Tibial artery (tissue), 4 donors: Measurements from ENCODE around the gene SMIM24.
A peak's percentile ranks its signal among the peaks of the same experiment; 100 is the strongest.
"Not testable (repeated sequence)": the region's sequence is repeated elsewhere in the genome, so short reads cannot be mapped to it uniquely, and the experiment has no call there.

Source experiments
- DNase-seq, 2 donors: peaks; one replicate each; pipeline ENCODE4 v3.0.0-alpha.2; 2019
- H3K27ac ChIP-seq, 2 donors: fragments of 200-600 bp; sonication (generic) in 1 of 2; 1 replicate in 1 of 2; 2 replicates in 1 of 2; pipeline ENCODE4 v1.5.1; 2018 to 2019; ENCODE audit warnings: mild to moderate bottlenecking in 1 of 2
- H3K27me3 ChIP-seq, 2 donors: fragments of 200-600 bp; sonication (generic) in 1 of 2; one replicate each; pipeline versions ENCODE4 v1.5.1 to v1.6.0; 2016 to 2019
- H3K36me3 ChIP-seq, 3 donors: fragments of 200-600 bp; sonication (generic) in 2 of 3; one replicate each; pipeline ENCODE4 v1.5.1; 2016 to 2019; ENCODE audit warnings: mild to moderate bottlenecking in 2 of 3
- H3K4me1 ChIP-seq, 4 donors: fragments of 200-600 bp; sonication (generic) in 2 of 4; 1 replicate in 3 of 4; 2 replicates in 1 of 4; pipeline ENCODE4 v1.5.1; 2016 to 2019
- H3K4me3 ChIP-seq, 2 donors: fragments of 200-600 bp; sonication (generic) in 1 of 2; 1 replicate in 1 of 2; 2 replicates in 1 of 2; pipeline ENCODE4 v1.5.1; 2018 to 2019; ENCODE audit warnings: mild to moderate bottlenecking in 2 of 2
- H3K9me3 ChIP-seq, 3 donors: fragments of 200-600 bp; sonication (generic) in 1 of 3; one replicate each; pipeline ENCODE4 v1.5.1; 2016 to 2019
- CTCF ChIP-seq, 2 experiments: fragments of 200-600 bp in 1 of 2; fragments of 450-650 bp in 1 of 2; IDR thresholded peaks; one replicate each; pipeline ENCODE4 v1.5.1; 2017 to 2019; ENCODE audit warnings: antibody characterized with exemption in 2 of 2, mild to moderate bottlenecking in 1 of 2, moderate library complexity in 1 of 2
- intact Hi-C: fragments of 100-400 bp; cut with DNase I; formaldehyde crosslinking; loops from one replicate; pipeline ENCODE4 v1.15.0; 2023; ENCODE audit warnings: low total_unique reads

Gene SMIM24

GRCh38 chr19:3509566-3509989 is 29.3 kb upstream of the SMIM24 start:
- intact Hi-C loops = no loop called here
- H3K9me3 ChIP-seq = no peaks in the 10 kb centered on the region
- no peak for DNase-seq

GRCh38 chr19:3508771-3509535 is 28.6 kb upstream of the SMIM24 start:
- Histone ChIP-seq H3K4me3 (no peak overlapping the region), H3K4me1 (peaks cover 0 to 52% (median 36%) of the 10 kb centered on the region in 4 donors), H3K36me3 (peaks cover 0 to 28% (median 7%) of the 10 kb centered on the region in 3 donors), H3K9me3 (no peaks in the 10 kb centered on the region), H3K27ac (no peak overlapping the region), H3K27me3 (no peaks in the 10 kb centered on the region)
- DNase-seq = no peak
- no peak for TF ChIP-seq CTCF (IDR thresholded peaks at IDR 0.05)
- intact Hi-C loops = no loop called here

More at GRCh38 chr19:3509566-3509989, 29.3 kb upstream of the SMIM24 start:
- Histone ChIP-seq H3K4me3 (no peak overlapping the region), H3K4me1 (peaks cover 0 to 52% (median 36%) of the 10 kb centered on the region in 4 donors), H3K27ac (no peak overlapping the region), H3K36me3 (peaks cover 0 to 28% (median 7%) of the 10 kb centered on the region in 3 donors), H3K27me3 (no peaks in the 10 kb centered on the region)
- no peak for TF ChIP-seq CTCF (IDR thresholded peaks at IDR 0.05)

- peak overlapping the region; percentile 96 to 100 for H3K4me3 ChIP-seq
- peak overlapping the region in 1 of 2 donors; percentile 83 for H3K27ac ChIP-seq
- intact Hi-C loops, H3K27me3 ChIP-seq, H3K9me3 ChIP-seq, DNase-seq: not testable (repeated sequence)
- H3K36me3 ChIP-seq = peaks cover 0 to 28% (median 7%) of the 10 kb centered on the region in 3 donors
- peaks cover 0 to 47% (median 35%) of the 10 kb centered on the region in 4 donors for H3K4me1 ChIP-seq
Measured at GRCh38 chr19:3508121-3508661, 27.9 kb upstream of the SMIM24 start.

- Histone ChIP-seq H3K27me3 (no peaks in the 10 kb centered on the region), H3K4me1 (peaks cover 0 to 41% (median 31%) of the 10 kb centered on the region in 4 donors), H3K36me3 (peaks cover 0 to 28% (median 7%) of the 10 kb centered on the region in 3 donors), H3K9me3 (no peaks in the 10 kb centered on the region), H3K4me3 (peak overlapping the region; percentile 96 to 100), H3K27ac (peak overlapping the region; percentile 83 to 95)
- intact Hi-C loops = no loop called here
- TF ChIP-seq CTCF (IDR thresholded peaks at IDR 0.05) = no peak
- DNase-seq = no peak
Measured at GRCh38 chr19:3507371-3508120, 27.2 kb upstream of the SMIM24 start.

- Histone ChIP-seq H3K36me3 (peaks cover 0 to 27% (median 7%) of the 10 kb centered on the region in 3 donors), H3K9me3 (no peaks in the 10 kb centered on the region), H3K27me3 (no peaks in the 10 kb centered on the region), H3K4me1 (peaks cover 0 to 36% (median 28%) of the 10 kb centered on the region in 4 donors), H3K27ac (peak overlapping the region; percentile 83 to 95), H3K4me3 (peak overlapping the region; percentile 96 to 100)
- DNase-seq = peak; percentile 41 to 77
- intact Hi-C loops = no loop called here
- no peak for TF ChIP-seq CTCF (IDR thresholded peaks at IDR 0.05)
Measured at GRCh38 chr19:3506384-3507340, 26.3 kb upstream of the SMIM24 start.
